CD4-positive, alpha-beta T cell treated with Interleukin-21 for 1 hour (primary cell): ENCODE data around the gene USP4.
"Not testable (repeated sequence)": the region's sequence is repeated elsewhere in the genome, so short reads cannot be mapped to it uniquely, and the experiment has no call there.

Experiments used
- DNase-seq: peaks from one replicate; pipeline ENCODE4 v3.0.0-alpha.2; 2020

Gene USP4

GRCh38 chr3:49240091-49240490, 99.8 kb downstream of the USP4 start:
- DNase-seq, result not testable (repeated sequence)

GRCh38 chr3:49238274-49239127, 101.4 kb downstream of the USP4 start:
- peak; percentile 14 for DNase-seq

GRCh38 chr3:49237344-49237743, 102.5 kb downstream of the USP4 start:
- no peak for DNase-seq

DNA sequence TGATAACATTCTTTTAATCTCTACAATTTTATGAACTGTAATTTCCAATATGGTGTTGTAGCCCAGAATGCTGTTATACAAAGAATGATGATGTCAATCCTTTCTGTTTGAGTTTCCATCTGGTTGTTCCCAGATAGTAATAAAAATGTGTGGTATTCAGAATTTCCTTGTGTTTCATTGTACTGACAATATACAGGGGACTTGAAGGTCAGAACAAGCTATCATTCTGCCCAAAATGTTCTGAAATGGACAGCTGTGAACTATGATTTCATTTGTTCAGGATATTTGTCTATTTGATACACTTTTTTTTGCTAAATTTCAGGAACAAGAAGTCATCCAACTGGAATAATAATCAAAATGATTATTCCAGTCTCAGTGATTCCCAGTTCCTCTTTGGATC, 103.6 kb downstream of the USP4 start:
- no peak for DNase-seq

GRCh38 chr3:49228817-49229216, 111.0 kb downstream of the USP4 start:
- not testable (repeated sequence) for DNase-seq
